ENCODE data around the gene ABCB11. TPM values are rescaled to one million over a fixed set of nuclear protein-coding genes. Genes with fewer than 3 reads are reported as not detected.

ABCB11 gene
- total RNA-seq, 4 donors from 2014 or later: 0.39 to 0.49 (median 0.46) TPM; not detected in 1

- no peak for TF ChIP-seq POLR2A (IDR thresholded peaks at IDR 0.05)
- TF ChIP-seq, protein P1, sequence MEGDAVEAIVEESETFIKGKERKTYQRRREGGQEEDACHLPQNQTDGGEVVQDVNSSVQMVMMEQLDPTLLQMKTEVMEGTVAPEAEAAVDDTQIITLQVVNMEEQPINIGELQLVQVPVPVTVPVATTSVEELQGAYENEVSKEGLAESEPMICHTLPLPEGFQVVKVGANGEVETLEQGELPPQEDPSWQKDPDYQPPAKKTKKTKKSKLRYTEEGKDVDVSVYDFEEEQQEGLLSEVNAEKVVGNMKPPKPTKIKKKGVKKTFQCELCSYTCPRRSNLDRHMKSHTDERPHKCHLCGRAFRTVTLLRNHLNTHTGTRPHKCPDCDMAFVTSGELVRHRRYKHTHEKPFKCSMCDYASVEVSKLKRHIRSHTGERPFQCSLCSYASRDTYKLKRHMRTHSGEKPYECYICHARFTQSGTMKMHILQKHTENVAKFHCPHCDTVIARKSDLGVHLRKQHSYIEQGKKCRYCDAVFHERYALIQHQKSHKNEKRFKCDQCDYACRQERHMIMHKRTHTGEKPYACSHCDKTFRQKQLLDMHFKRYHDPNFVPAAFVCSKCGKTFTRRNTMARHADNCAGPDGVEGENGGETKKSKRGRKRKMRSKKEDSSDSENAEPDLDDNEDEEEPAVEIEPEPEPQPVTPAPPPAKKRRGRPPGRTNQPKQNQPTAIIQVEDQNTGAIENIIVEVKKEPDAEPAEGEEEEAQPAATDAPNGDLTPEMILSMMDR (IDR thresholded peaks at IDR 0.05): no peak
- WGBS, 2 donors: 74 to 86% methylated on average over 1 of the region's 1 CpG
- no peak for DNase-seq (ENCODE audit: low spot score in 2 of 2)
- intact Hi-C loops (cut with DNase I; ENCODE audit: low total_unique reads): no loop called here
- H3K4me3 ChIP-seq (ENCODE audit: low read depth, poor library complexity, severe bottlenecking): no peak overlapping the region
Measured at GRCh38 chr2:168988755-168989154, 42.4 kb downstream of the ABCB11 start.

GRCh38 chr2:168986398-168986943 is 44.7 kb downstream of the ABCB11 start:
- no peak for DNase-seq (ENCODE audit: low spot score in 2 of 2)
- intact Hi-C loops (cut with DNase I; ENCODE audit: low total_unique reads): no loop called here
- no peak for TF ChIP-seq POLR2A (IDR thresholded peaks at IDR 0.05)
- TF ChIP-seq, protein P1 (IDR thresholded peaks at IDR 0.05): no peak
- H3K4me3 ChIP-seq (ENCODE audit: low read depth, poor library complexity, severe bottlenecking): no peak overlapping the region
- WGBS, 2 donors: 86 to 92% methylated on average over 2 of the region's 2 CpGs

DNA sequence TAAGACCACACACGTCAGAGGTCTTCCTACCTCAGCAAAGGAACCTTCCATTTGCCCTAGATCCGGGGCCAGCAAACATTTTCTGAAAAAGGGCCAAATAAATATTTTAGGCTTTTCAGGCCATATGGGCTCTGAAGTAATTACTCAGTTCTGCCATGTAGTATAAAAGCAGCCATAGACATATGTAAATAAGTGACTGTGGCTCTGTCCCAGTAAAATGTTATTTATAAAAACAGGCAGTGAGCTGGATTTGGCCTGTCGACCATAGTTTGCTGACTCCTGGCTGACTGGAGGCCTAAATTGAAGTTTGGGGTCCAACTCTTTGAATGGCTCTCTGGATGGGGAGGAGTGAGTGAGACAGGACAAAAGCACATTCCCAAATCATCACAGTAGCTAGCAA is 49.5 kb downstream of the ABCB11 start:
- intact Hi-C loops (cut with DNase I; ENCODE audit: low total_unique reads): no loop called here
- H3K4me3 ChIP-seq (ENCODE audit: low read depth, poor library complexity, severe bottlenecking): no peak overlapping the region
- DNase-seq (ENCODE audit: low spot score in 2 of 2): no peak
- TF ChIP-seq, protein P1 (IDR thresholded peaks at IDR 0.05): no peak
- TF ChIP-seq POLR2A (IDR thresholded peaks at IDR 0.05): no peak
- 86 to 93% methylated on average over 3 of the region's 3 CpGs for WGBS, 2 donors

GRCh38 chr2:168978461-168978861 is 52.7 kb downstream of the ABCB11 start:
- TF ChIP-seq, protein P1 (IDR thresholded peaks at IDR 0.05): no peak
- TF ChIP-seq POLR2A (IDR thresholded peaks at IDR 0.05): no peak
- no peak for DNase-seq (ENCODE audit: low spot score in 2 of 2)
- no peak overlapping the region for H3K4me3 ChIP-seq (ENCODE audit: low read depth, poor library complexity, severe bottlenecking)
- WGBS, 2 donors: 76% methylated on average over 6 of the region's 6 CpGs
- intact Hi-C loops (cut with DNase I; ENCODE audit: low total_unique reads): no loop called here

GRCh38 chr2:168977608-168978007 is 53.5 kb downstream of the ABCB11 start:
- DNase-seq (ENCODE audit: low spot score in 2 of 2): no peak
- TF ChIP-seq, protein P1 (IDR thresholded peaks at IDR 0.05): no peak
- TF ChIP-seq POLR2A (IDR thresholded peaks at IDR 0.05): no peak
- WGBS, 2 donors: 81 to 94% methylated on average over 4 of the region's 4 CpGs
- intact Hi-C loops (cut with DNase I; ENCODE audit: low total_unique reads): no loop called here
- no peak overlapping the region for H3K4me3 ChIP-seq (ENCODE audit: low read depth, poor library complexity, severe bottlenecking)

DNA sequence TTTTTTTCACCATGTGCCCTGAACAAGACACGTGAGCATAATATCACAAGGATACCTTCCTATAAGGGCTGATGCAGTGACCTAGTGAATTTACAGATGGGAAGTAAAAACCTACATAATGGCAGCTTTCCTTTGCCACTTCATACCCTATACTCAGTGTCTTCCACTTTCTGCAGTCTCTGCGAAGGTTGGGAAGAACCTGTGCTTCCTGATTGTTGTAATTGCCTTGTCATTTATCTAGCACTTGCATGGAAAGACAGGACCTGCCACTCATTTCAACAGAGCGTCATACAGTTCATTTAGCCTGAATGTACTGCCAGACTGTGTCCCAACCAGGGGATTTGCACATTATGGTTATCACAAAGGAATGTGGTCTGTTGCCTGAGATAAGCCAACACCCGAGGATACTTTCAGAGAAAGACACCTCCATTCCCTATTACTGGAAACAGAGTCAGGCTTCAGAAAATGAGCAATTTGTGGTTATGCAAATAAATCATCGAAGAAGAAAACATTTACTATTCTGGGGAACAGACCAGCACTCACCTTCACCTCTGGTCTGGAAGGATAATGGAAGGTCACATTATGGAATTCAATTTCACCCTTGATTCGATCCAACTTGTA is 55.0 kb downstream of the ABCB11 start:
- intact Hi-C loops (cut with DNase I; ENCODE audit: low total_unique reads): no loop called here
- DNase-seq (ENCODE audit: low spot score in 2 of 2): no peak
- TF ChIP-seq, protein P1 (IDR thresholded peaks at IDR 0.05): no peak
- TF ChIP-seq POLR2A (IDR thresholded peaks at IDR 0.05): no peak
- no peak overlapping the region for H3K4me3 ChIP-seq (ENCODE audit: low read depth, poor library complexity, severe bottlenecking)
- 68 to 72% methylated on average over 6 of the region's 6 CpGs for WGBS, 2 donors
